CD4-positive, CD25-positive, alpha-beta regulatory T cell (primary cell): ENCODE data around the gene GPR183. TPM values are rescaled to one million over a fixed set of nuclear protein-coding genes. Genes with fewer than 3 reads are reported as not detected.

Source experiments
- ATAC-seq, 2 donors: fragments of 150-1000 bp; cut with Tn5 transposase; one replicate each; pipeline ENCODE4 v1.10.0; 2021; ENCODE audit warnings: low read depth in 2 of 2, moderate number of reproducible peaks in 2 of 2, moderate library complexity in 1 of 2
- DNase-seq, 3 donors: peaks; one replicate each; pipeline versions ENCODE4 v3.0.0 to v3.0.0-alpha.2; 2012 to 2022; ENCODE audit warnings: mixed read lengths in 1 of 3
- H3K27ac ChIP-seq: one replicate; pipeline ENCODE4 v1.7.0; 2013; ENCODE audit warnings: mild to moderate bottlenecking, low read length; ENCODE audit not compliant: insufficient read depth, poor library complexity, severe bottlenecking
- H3K27me3 ChIP-seq: one replicate; pipeline ENCODE4 v1.7.0; 2013; ENCODE audit warnings: low read length; ENCODE audit not compliant: control insufficient read depth, insufficient read depth
- H3K36me3 ChIP-seq: one replicate; pipeline ENCODE4 v1.7.0; 2013; ENCODE audit warnings: mild to moderate bottlenecking, low read length, moderate library complexity; ENCODE audit not compliant: control insufficient read depth, insufficient read depth
- H3K4me1 ChIP-seq: 2 replicates; pipeline ENCODE4 v1.7.0; 2013; ENCODE audit warnings: mild to moderate bottlenecking, low read length; ENCODE audit not compliant: insufficient read depth, control insufficient read depth, poor library complexity, severe bottlenecking
- H3K4me3 ChIP-seq: one replicate; pipeline ENCODE4 v1.7.0; 2013; ENCODE audit warnings: low read depth, mild to moderate bottlenecking, low read length, moderate library complexity
- H3K9me3 ChIP-seq, 2 experiments: 1 replicate in 1 of 2; 2 replicates in 1 of 2; pipeline ENCODE4 v1.7.0; 2013; ENCODE audit warnings: low read length in 2 of 2, mild to moderate bottlenecking in 1 of 2, moderate library complexity in 1 of 2; ENCODE audit not compliant: control insufficient read depth in 2 of 2
- H3K27ac Mint-ChIP-seq, 3 donors: one replicate each; pipeline ENCODE4 v1.8.0; 2020 to 2022; ENCODE audit warnings: mild to moderate bottlenecking in 3 of 3, mixed read lengths in 3 of 3, moderate library complexity in 2 of 3
- H3K27me3 Mint-ChIP-seq: one replicate; pipeline ENCODE4 v1.8.0; 2022; ENCODE audit warnings: mild to moderate bottlenecking, mixed read lengths
- H3K36me3 Mint-ChIP-seq: one replicate; pipeline ENCODE4 v1.8.0; 2020; ENCODE audit warnings: mixed read lengths
- H3K4me1 Mint-ChIP-seq, 4 donors: one replicate each; pipeline ENCODE4 v1.8.0; 2020 to 2022; ENCODE audit warnings: mixed read lengths in 4 of 4, mild to moderate bottlenecking in 1 of 4
- H3K4me3 Mint-ChIP-seq, 4 donors: one replicate each; pipeline ENCODE4 v1.8.0; 2020 to 2022; ENCODE audit warnings: mild to moderate bottlenecking in 4 of 4, mixed read lengths in 4 of 4, moderate library complexity in 3 of 4
- H3K9me3 Mint-ChIP-seq, 7 donors: one replicate each; pipeline ENCODE4 v1.8.0; 2020 to 2022; ENCODE audit warnings: mixed read lengths in 7 of 7, mild to moderate bottlenecking in 3 of 7, moderate library complexity in 2 of 7
- polyA plus RNA-seq, 4 donors: library from polyadenylated mRNA; unstranded; fragments of 300-500 nt; fragmentation: Illumina TruSeq; gene quantifications; one replicate each; pipeline ENCODE4 v1.2.3, GENCODE V29; 2021
- total RNA-seq: library from RNA; stranded (reverse); gene quantifications from one replicate; pipeline ENCODE4 v1.2.3, GENCODE V29; 2022

Gene GPR183
- total and polyA plus RNA-seq, 5 donors from 2014 or later = 206 to 418 (median 306) TPM

GRCh38 chr13:99279637-99280036 is 27.6 kb downstream of the GPR183 start:
- Mint-ChIP-seq H3K9me3 (no peaks in the 10 kb centered on the region), H3K27ac (peak overlapping the region; percentile 76 to 96 (median 85)), H3K36me3 (peaks cover 38% of the 10 kb centered on the region), H3K27me3 (no peaks in the 10 kb centered on the region), H3K4me3 (peak overlapping the region in 2 of 4 donors; percentile 17 to 76), H3K4me1 (peaks cover 47 to 94% (median 78%) of the 10 kb centered on the region in 4 donors)
- ATAC-seq (no peak), DNase-seq (no peak)
- Histone ChIP-seq H3K27ac (no peak overlapping the region), H3K4me3 (no peak overlapping the region), H3K4me1 (peaks cover 76% of the 10 kb centered on the region), H3K27me3 (no peaks in the 10 kb centered on the region), H3K9me3 (no peaks in the 10 kb centered on the region), H3K36me3 (peaks cover 5% of the 10 kb centered on the region)

- no peaks in the 10 kb centered on the region for H3K9me3 ChIP-seq
- ATAC-seq (no peak), DNase-seq (no peak)
- no peak overlapping the region for H3K27ac ChIP-seq
- peaks cover 38% of the 10 kb centered on the region for H3K36me3 Mint-ChIP-seq
- H3K27ac Mint-ChIP-seq = peak overlapping the region in 2 of 3 donors; percentile 85 to 96
- H3K4me1 Mint-ChIP-seq = peaks cover 46 to 95% (median 81%) of the 10 kb centered on the region in 4 donors
- H3K9me3 Mint-ChIP-seq = peaks cover 0 to 2% (median 0%) of the 10 kb centered on the region in 7 donors
- no peaks in the 10 kb centered on the region for H3K27me3 ChIP-seq
- peak overlapping the region in 2 of 4 donors; percentile 51 to 76 for H3K4me3 Mint-ChIP-seq
- H3K4me3 ChIP-seq = peak overlapping the region; percentile 29
- H3K27me3 Mint-ChIP-seq = no peaks in the 10 kb centered on the region
- peaks cover 5% of the 10 kb centered on the region for H3K36me3 ChIP-seq
- peaks cover 72% of the 10 kb centered on the region for H3K4me1 ChIP-seq
These were observed 28.4 kb downstream of the GPR183 start for GRCh38 chr13:99278843-99279242.

- no peaks in the 10 kb centered on the region for H3K27me3 ChIP-seq
- peak overlapping the region; percentile 29 for H3K4me3 ChIP-seq
- peak in 1 of 3 donors; percentile 42 for DNase-seq
- no peak for ATAC-seq
- Mint-ChIP-seq H3K4me1 (peaks cover 51 to 97% (median 85%) of the 10 kb centered on the region in 4 donors), H3K4me3 (peak overlapping the region in 2 of 4 donors; percentile 38 to 53), H3K27ac (peak overlapping the region in 2 of 3 donors; percentile 16 to 80), H3K27me3 (no peaks in the 10 kb centered on the region), H3K9me3 (peaks cover 0 to 2% (median 0%) of the 10 kb centered on the region in 7 donors), H3K36me3 (peaks cover 38% of the 10 kb centered on the region)
- H3K27ac ChIP-seq = no peak overlapping the region
- H3K36me3 ChIP-seq = peaks cover 5% of the 10 kb centered on the region
- H3K4me1 ChIP-seq = peaks cover 65% of the 10 kb centered on the region
- H3K9me3 ChIP-seq = no peaks in the 10 kb centered on the region
These were observed 29.0 kb downstream of the GPR183 start for GRCh38 chr13:99278200-99278599.

DNA sequence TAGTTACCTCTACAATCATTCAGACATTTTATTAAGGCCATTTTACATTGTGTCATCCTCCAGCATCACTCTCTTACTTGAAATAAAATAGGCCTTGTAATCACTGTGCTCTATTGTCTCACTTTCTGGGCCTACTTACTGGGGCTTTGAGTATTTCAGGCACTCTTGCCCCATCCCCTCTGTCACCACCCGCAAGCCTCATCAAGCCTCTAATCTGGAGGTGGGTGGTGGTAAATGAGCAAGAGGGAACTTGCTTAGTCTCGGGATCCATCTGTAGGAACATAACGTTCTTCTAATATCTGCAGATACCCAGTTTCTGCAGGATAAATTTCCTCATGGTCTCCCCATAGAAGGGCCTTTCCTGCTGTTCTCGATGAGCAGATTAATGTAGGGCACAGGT is 29.6 kb downstream of the GPR183 start:
- Mint-ChIP-seq H3K4me3 (no peak overlapping the region), H3K27ac (peak overlapping the region in 2 of 3 donors; percentile 16 to 32), H3K9me3 (peaks cover 0 to 2% (median 0%) of the 10 kb centered on the region in 7 donors), H3K36me3 (peaks cover 41% of the 10 kb centered on the region), H3K4me1 (peaks cover 48 to 94% (median 81%) of the 10 kb centered on the region in 4 donors), H3K27me3 (no peaks in the 10 kb centered on the region)
- Histone ChIP-seq H3K4me3 (no peak overlapping the region), H3K27me3 (no peaks in the 10 kb centered on the region), H3K4me1 (peaks cover 60% of the 10 kb centered on the region), H3K27ac (no peak overlapping the region), H3K9me3 (peaks cover 0 to 1% of the 10 kb centered on the region in 2 experiments), H3K36me3 (peaks cover 5% of the 10 kb centered on the region)
- DNase-seq (no peak), ATAC-seq (no peak)

DNA sequence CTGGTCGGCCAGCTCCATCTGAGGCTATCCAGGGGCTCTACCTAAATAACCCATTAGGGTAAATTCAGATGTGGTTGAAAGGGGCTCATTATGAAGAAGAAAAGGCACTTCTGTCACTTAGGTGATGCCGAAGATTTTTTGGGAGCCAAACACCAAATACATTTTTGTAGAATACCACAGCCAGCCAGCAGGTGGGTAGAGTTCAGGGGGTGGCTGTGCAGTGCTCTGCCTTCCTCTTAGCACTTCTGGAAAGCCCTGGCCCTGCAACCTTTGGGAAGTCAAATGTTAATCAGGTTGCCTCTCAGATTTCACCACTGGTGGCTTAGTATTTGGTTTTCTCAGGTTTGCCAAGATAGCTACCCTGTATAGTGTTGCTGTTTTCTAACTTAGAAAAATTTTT is 30.5 kb downstream of the GPR183 start:
- Mint-ChIP-seq H3K27ac (peak overlapping the region; percentile 9 to 90 (median 82)), H3K4me3 (no peak overlapping the region), H3K9me3 (peaks cover 0 to 3% (median 0%) of the 10 kb centered on the region in 7 donors), H3K36me3 (peaks cover 42% of the 10 kb centered on the region), H3K4me1 (peaks cover 45 to 91% (median 79%) of the 10 kb centered on the region in 4 donors), H3K27me3 (no peaks in the 10 kb centered on the region)
- H3K4me1 ChIP-seq = peaks cover 54% of the 10 kb centered on the region
- no peak for DNase-seq
- no peaks in the 10 kb centered on the region for H3K27me3 ChIP-seq
- no peak overlapping the region for H3K27ac ChIP-seq
- H3K9me3 ChIP-seq = peaks cover 2 to 6% of the 10 kb centered on the region in 2 experiments
- no peak overlapping the region for H3K4me3 ChIP-seq
- ATAC-seq = no peak
- H3K36me3 ChIP-seq = peaks cover 5% of the 10 kb centered on the region

- peak overlapping the region; percentile 34 to 90 (median 89) for H3K27ac Mint-ChIP-seq
- H3K9me3 Mint-ChIP-seq = peaks cover 0 to 3% (median 0%) of the 10 kb centered on the region in 7 donors
- H3K4me3 Mint-ChIP-seq = peak overlapping the region in 3 of 4 donors; percentile 26 to 57 (median 47)
- ATAC-seq = peak; percentile 50 to 68
- H3K4me1 ChIP-seq = peaks cover 62% of the 10 kb centered on the region
- H3K36me3 Mint-ChIP-seq = peaks cover 38% of the 10 kb centered on the region
- H3K9me3 ChIP-seq = peaks cover 2 to 6% of the 10 kb centered on the region in 2 experiments
- H3K4me1 Mint-ChIP-seq = peaks cover 53 to 90% (median 80%) of the 10 kb centered on the region in 4 donors
- H3K27me3 Mint-ChIP-seq = no peaks in the 10 kb centered on the region
- peak overlapping the region; percentile 58 for H3K27ac ChIP-seq
- DNase-seq = peak in 1 of 3 donors; percentile 55
- H3K4me3 ChIP-seq = peak overlapping the region; percentile 30
- peaks cover 2% of the 10 kb centered on the region for H3K36me3 ChIP-seq
- no peaks in the 10 kb centered on the region for H3K27me3 ChIP-seq
These were observed 32.1 kb downstream of the GPR183 start for GRCh38 chr13:99275093-99275469.

DNA sequence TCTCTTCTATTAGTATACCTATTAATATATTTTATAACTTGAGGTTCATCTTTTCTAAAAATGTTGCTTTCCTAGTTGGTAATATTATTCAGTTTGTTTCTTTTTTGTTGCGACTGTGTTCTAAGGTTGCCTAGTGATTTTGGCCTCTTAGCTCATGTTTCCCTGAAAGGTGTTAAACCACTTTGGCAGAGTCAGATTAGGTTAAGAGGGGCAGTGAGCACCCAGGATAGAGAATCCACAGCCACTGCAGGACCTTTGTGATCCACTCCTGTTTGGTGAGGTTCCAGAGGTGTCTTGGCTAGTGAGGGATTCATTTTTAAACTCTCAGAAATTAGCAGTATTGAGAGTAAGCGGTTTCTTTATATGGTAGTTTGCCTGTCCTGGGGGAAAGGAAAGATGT is 34.1 kb downstream of the GPR183 start:
- H3K4me3 Mint-ChIP-seq = peak overlapping the region in 1 of 4 donors; percentile 18
- ATAC-seq = no peak
- H3K36me3 Mint-ChIP-seq = peaks cover 27% of the 10 kb centered on the region
- peaks cover 51 to 79% (median 67%) of the 10 kb centered on the region in 4 donors for H3K4me1 Mint-ChIP-seq
- H3K27me3 ChIP-seq = no peaks in the 10 kb centered on the region
- peaks cover 2% of the 10 kb centered on the region for H3K36me3 ChIP-seq
- peak overlapping the region; percentile 94 to 96 (median 94) for H3K27ac Mint-ChIP-seq
- H3K4me3 ChIP-seq = no peak overlapping the region
- H3K9me3 Mint-ChIP-seq = peaks cover 0 to 3% (median 0%) of the 10 kb centered on the region in 7 donors
- H3K9me3 ChIP-seq = peaks cover 2 to 6% of the 10 kb centered on the region in 2 experiments
- H3K4me1 ChIP-seq = peaks cover 56% of the 10 kb centered on the region
- H3K27ac ChIP-seq = no peak overlapping the region
- no peaks in the 10 kb centered on the region for H3K27me3 Mint-ChIP-seq
- DNase-seq = no peak

DNA sequence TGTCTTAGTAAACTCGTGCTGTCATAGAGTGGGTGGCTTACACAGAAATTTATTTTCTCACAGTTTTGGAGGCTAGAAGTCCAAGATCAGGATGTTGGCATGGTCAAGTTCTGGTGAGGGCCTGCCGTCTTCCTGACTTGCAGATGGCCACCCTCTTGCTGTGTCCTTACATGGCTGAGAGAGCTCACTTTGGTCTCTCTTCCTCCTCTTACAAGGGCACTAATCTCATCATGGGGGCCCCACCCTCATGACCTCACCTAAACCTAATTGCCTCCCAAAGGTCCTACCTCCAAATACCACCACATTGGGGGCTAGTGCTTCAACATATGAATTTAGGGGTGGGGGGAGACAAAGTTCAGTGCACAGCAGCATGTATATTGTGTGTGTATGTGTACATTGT is 34.7 kb downstream of the GPR183 start:
- Mint-ChIP-seq H3K4me3 (peak overlapping the region in 1 of 4 donors; percentile 43), H3K36me3 (peaks cover 22% of the 10 kb centered on the region), H3K9me3 (peaks cover 0 to 3% (median 0%) of the 10 kb centered on the region in 7 donors), H3K27ac (peak overlapping the region; percentile 62 to 95 (median 94)), H3K27me3 (no peaks in the 10 kb centered on the region), H3K4me1 (peaks cover 47 to 73% (median 62%) of the 10 kb centered on the region in 4 donors)
- Histone ChIP-seq H3K27me3 (no peaks in the 10 kb centered on the region), H3K4me3 (no peak overlapping the region), H3K27ac (no peak overlapping the region), H3K4me1 (peaks cover 50% of the 10 kb centered on the region), H3K36me3 (peaks cover 6% of the 10 kb centered on the region), H3K9me3 (peaks cover 2 to 6% of the 10 kb centered on the region in 2 experiments)
- ATAC-seq (no peak), DNase-seq (no peak)
